GM19463 (cell line): ENCODE measurements around the gene GTPBP6.
"Not testable (repeated sequence)": the region's sequence is repeated elsewhere in the genome, so short reads cannot be mapped to it uniquely, and the experiment has no call there.

ENCODE experiments used
- ATAC-seq: cut with Tn5 transposase; IDR thresholded peaks from one replicate; pipeline ENCODE4 v1.9.1; 2021; ENCODE audit warnings: mild to moderate bottlenecking, moderate library complexity; ENCODE audit not compliant: unreplicated experiment

GTPBP6 gene

DNA sequence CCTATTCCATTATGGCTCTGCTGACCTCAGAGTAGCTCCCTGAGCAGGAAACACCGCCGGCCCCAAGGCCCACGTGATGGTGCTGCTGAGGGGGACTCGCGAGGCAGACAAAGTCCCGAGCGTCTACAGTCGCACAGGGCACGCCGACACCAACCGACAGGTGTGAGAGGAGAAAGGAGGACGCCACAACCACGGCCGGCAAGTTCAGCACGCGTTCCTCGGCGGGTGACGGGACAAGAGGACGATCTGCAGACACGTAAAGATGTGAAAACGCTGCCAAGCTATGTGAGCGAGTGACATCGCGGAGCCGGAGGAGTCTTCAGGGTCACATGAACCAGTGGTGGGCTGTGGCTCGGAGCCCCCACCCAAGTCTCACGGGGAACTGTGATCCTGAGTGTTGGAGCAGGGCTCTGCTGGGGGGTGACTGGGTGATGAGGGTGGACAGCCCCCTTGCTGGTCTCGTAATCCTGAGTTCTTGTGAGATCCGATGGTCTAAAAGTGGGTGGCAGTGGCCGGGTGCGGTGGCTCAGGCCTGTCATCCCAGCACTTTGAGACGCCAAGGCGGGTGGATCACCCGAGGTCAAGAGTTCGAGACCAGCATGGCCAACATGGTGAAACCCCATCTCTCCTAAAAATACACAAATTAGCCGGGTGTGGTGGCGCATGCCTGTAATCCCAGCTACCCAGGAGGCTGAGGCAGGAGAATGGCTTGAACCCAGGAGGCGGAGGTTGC, 34.2 kb upstream of the GTPBP6 start:
- no peak for ATAC-seq

DNA sequence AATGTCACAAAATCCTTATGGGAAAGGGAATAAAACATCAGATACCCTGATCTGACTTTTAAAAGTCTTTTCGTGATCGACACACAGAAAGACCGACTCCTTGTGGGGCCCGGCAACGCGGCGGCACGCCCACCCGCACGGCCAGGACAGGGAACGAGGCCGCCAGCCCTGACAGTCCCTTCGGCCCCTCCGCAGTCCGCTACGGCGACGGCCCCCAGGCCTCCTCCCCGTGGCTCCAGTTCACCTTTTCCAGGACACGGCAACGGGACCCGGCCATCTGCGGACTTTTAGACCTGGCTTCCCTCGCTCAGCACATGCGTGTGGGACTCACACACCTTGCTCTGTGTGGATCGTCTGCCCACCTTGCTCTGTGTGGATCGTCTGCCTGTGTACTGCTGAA, 33.6 kb upstream of the GTPBP6 start:
- no peak for ATAC-seq

DNA sequence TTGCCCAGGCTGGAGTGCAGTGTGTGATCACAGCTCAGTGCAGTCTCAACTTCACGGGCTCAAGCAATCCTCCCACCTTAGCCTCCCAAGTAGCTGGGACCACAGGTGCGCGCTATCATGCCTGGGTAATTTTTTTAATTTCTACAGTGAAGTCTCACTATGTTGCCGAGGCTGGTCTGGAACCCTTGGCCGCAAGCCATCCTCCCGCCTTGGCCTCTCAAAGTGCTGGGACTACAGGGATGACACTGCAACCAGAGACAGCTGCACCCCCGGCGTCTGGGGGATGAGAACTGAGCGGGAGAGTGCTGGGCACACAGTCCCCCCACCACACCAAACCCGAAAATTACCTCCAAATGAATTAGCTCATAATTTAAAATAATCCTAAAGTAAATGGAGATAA, 33.1 kb upstream of the GTPBP6 start:
- ATAC-seq = no peak

DNA sequence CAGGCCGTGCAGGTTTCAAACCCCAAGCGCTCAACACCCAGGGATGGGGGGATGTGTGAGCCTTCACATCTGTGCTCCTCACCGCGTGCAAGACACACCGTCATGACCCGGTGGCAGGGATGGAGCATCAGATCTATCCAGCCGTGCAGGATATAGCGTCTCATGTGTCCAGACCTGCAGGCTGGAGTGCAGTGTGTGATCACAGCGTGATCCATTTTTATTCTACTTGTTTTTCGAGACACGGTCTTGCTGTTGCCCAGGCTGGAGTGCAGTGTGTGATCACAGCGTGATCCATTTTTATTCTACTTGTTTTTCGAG, 32.7 kb upstream of the GTPBP6 start:
- ATAC-seq = not testable (repeated sequence)

DNA sequence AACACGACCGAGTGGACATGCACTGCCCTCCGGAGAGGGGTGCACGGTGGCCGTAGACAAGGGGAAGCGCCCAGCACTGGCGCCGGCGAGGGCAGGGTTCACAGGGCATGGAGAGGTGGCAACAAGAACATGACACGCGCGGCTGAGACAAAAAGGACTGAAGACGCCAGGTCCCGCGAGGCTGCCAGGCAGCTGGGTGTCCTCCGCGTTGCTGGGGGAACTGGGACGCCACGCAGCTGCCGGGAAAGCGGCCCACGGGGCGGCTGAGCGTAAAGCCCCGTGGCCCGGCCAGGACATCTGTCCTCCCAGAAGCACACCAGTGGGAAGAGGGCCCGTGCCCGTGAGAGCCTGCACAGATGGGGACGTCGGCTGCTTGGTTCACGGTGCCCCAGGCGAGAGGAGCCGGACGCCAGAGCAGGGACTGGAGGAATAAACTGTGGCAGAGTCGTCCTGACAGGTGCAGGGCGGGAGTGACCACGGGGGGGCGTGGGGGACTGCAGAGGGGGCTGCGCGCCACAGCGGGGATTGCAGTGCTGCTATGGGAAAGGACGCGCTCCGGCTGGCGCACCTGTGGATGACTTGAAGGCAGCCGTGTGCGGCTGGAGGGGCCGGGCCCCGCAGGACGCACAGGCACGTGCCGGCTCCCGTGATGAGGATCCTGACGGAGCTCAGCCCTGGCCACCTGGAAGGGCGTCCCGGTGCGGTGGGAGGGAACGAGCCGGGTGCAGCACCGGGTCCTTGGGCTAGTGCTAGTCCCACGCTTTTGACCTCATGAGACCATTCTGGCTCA, 32.1 kb upstream of the GTPBP6 start:
- no peak for ATAC-seq

DNA sequence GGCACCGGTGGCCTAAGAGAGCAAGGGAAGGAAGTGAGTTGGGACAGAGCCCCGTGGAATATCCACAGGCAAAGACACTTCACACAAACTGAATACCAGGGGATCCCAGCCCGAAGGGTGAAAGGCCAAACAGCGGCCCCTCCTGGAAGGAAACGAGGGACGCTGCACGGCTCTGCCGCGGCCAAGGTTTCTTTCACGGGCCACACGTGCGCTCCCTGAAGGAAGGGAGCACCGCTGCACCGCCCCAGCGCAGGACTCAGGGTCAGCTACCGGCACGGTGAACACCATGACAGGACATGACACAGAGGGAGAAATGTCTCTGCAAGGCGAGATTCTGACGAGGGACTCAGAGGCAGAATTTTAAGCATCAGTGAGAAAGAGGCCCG, 31.5 kb upstream of the GTPBP6 start:
- ATAC-seq = no peak

DNA sequence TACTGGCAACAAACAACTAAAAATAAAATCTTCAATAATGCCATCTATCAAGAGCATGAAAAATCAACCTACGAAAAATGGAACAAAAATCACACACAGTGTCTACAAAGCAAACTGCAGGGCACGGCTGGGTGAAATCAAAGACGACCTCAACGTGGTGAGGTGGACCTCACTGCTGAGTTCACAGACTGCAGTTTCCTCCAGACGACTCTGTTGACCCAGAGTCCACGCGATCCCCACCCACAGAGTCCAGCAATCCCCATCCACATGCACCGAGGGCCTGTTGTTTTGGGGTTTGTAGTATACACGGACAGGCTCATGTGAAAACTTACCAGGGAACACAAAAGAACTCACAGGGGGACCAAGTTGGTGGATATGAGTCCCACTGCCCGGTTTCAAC, 31.1 kb upstream of the GTPBP6 start:
- no peak for ATAC-seq

DNA sequence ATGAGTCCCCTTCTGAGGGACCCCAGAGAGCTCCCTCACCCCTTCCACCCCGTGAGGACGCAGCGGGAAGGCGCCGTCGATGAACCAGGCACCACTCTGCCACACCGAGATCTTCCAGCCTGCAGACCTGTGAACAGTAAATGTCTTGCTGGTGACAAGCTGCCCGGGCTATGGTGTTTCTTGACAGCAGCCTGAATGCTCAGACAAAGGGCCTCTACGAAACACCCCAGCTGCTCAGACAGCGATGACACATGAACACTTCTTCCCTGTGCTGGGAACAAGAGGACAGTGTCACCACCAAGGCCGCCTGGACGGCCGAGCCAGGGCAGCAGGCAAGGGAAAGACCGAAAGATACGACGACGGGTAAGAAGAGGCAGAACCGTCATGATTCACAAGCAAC, 30.6 kb upstream of the GTPBP6 start:
- ATAC-seq = no peak

DNA sequence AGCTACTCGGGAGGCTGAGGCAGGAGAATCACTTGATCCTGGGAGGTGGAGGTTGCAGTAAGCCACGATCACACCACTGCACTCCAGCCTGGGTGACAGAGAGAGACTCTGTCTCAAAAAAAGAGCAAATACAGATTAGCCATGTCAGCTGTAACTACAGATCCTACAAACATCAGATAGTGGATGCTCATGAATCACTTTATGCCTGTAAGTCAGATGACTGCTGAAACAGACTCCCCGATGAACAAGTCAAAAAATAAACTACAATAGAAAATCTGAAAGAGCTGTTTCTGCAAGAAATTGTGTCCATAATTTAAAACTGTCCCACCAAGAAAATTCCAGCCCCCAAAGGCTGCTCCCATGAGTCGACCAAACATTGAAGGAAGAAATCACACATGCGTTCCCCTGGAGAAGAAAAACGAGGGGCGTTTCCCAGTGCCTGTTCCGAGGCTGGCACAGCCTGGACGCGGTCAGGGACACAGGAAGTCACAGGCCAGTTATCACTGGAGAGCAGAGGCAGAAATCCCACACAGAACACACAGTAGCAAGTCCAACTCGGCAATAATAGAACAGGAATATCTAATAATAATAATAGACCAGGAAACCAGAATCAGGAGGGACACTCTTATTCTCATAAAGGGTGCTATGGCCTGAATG, 30.0 kb upstream of the GTPBP6 start:
- no peak for ATAC-seq

DNA sequence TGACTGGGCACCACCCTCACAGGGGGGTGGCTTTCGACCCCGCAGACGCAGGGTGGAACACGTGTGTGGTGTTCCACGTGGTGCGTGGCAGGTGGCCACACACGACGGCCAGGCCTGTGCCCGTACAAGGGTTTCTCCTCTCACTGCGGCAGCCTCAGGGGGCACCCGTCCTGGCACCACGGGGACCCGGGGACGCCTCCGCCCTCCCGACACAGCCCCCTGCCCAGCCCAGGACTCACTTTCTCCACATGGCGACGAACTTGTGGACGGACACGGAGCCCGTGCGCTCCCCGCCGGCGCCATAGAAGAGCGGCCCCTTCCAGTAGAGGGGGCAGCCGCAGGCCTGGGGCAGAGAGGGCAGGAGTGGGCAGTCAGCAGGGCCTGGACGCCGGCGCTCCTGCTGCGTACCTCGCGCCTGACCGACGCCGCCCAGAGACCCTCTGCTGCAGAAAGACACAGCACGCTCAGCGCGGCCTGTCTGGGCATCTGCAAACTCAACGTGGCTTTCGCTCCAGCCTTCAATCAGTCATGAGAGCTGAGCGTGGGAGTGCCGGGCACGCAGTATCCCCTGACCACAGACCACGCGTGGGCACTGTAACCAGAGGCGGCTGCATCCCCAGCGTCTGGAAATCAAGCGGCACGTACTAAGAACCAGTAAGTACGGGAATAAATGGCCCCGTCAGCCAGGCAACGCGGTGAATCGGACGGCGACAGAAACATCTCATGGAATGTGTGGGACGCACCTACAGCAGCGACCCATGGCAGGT, 28.9 kb upstream of the GTPBP6 start:
- ATAC-seq = no peak

DNA sequence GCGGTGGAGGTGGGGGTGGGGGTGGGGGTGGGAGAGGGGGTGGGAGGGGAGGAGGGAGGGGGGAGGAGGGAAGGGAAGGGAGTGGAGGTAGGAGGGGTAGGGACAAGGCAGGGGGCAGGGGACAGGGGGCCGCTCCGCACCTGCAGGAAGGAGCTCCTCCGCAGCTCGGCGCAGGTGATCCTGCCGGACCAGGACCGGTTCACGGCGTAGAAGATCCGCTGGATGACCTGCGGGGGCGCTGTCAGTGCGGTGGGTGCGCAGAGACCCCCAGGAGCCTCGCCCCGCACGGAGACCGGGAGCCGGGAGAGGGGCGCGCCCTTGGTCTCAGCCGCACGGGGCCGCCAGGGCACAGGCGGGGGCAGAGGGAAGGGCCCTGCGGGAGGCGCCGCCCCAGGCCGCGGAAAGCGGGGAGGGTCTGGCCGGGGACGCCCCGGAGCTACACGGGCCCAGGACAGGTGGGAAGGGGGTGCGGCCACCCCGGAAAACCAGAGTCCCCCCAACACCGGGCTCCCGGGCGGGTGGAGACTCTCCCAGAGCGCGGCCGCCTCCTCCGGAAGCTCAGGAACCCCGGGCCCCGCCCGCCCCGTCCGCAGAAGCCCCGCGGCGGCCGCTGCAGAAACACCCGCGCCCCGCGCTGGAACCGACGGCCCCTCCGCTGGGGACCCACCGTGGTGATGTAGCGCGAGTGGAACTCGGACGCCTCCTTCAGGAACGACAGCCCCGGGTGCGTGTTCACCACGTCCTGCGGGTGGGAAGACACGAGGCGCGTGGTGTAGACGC, 27.6 kb upstream of the GTPBP6 start:
- no peak for ATAC-seq

DNA sequence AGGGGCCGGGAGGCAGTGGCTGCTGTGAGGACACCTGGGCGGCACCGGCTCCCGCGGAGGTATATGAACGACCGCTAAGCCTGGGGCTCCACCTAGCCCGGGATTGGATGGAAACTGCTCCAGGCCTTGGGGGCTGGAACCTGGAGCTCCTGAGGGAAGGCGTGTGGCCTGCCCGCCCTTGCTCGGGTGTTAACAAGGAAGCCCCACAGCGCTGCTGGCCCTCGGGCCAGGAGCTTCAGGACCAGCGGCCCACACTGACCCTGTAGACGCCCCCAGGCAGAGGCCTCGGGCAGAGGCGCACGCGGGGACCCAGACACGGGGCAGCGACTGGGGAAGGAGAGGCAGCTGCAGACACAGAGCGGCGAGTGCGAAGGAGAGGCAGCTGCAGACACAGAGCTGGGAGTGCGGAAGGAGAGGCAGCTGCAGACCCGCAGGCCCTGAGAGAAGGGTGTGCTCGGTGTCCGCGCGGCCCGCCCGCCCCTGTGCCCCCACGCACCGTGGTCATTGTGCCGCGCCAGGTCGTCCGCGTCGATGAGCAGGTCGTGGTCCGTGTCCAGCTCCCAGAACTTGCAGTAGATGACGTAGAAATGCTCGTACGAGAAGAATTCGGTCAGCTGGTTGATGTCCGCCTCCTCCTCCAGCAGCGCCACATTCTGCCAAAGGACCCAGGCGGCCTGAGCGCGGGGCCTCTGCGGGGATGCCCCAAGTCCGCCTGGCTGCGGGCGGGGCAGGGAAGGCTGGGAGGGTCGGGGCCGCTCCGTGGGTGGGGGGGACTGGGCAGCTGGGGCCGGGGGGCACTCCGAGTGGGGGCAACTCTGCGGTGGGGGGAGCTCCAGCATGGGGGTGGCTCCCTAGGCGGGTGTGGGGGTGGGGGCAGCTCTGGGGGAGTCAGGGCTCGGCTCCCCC, 26.7 kb upstream of the GTPBP6 start:
- no peak for ATAC-seq

DNA sequence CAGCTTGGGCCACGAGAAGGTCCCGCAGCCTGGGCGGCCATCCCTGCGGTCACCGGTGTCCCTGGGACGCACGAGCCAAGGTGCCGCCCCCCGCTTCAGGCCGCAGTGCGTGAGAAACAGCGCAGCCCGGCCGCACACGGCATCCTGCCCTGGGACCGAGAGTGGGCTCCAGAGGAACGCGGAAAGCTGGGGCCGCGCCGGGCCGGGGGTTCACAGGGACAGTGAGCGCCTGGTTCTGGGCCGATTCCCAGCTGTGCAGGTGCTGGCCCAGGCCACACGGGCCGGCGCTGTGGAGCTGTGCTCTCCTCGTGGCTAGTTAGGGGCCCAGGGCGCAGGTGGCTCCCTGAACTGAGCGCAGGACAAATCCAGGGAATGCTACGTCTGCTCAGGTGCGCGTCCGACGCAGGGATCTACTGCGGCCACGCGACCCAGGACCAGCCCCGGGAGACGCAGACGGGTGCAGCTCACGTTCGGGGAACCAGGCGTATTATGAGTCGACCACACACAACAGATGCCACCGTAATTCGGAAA, 25.8 kb upstream of the GTPBP6 start:
- no peak for ATAC-seq

DNA sequence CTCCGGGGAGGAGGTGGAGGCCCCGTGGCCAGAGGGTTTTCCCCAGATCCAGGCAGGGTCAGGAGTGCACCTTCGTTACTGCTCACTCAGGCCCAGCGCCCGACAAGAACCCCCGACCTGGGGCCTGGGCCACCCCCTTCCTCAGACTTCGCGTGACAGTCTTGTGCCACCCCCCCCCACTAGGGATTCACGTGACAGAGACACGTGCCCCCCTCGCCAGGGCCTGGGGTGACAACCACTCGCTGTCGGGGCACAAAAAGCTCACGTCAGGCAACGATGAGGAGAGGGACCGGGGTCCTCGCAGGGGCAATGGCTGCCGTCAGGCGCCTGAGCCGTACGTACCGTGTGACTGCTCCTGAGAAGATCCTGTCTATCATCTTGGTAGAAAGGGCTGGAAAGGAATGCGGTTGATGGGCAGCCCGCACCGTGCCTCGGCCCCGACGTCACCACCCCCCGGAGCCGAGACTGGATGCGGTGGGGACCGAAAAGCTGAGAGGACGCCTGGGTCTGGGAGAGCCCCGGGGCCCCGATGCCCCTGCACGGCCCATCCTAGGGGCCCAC, 23.0 kb upstream of the GTPBP6 start:
- no peak for ATAC-seq

DNA sequence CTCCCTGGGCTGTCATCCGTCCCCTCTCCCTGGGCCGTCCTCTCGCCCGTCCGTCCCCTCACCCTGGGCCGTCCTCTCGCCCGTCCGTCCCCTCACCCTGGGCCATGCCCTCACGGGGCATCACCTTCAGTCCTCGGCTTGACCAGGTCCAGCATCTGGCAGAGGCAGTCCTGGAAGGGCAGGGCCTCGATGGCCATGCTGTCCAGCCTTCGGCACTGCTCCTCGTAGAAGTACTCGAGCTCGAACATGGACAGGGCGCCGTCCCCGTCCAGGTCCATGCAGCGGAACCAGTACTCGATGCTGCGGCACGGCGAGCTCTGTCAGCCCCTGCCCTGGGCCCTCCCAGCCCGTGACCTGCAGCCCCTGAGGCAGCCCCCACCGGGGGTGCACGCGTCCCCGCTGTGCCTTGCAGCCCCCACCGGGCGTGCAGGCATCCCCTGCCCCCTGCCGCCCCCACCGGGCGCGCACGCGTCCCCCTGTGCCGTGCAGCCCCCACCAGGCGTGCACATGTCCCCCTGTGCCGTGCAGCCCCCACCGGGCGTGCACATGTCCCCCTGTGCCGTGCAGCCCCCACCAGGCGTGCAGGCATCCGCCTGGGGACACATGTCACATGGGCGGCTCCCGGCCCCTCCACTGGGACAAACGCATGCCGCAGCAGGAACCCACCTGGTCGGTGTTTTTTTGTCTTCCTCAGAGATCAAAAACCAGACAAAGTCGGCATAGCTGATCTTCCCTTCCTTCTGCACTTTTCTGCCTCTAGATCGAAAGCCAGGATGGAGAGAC, 22.2 kb upstream of the GTPBP6 start:
- ATAC-seq = no peak

DNA sequence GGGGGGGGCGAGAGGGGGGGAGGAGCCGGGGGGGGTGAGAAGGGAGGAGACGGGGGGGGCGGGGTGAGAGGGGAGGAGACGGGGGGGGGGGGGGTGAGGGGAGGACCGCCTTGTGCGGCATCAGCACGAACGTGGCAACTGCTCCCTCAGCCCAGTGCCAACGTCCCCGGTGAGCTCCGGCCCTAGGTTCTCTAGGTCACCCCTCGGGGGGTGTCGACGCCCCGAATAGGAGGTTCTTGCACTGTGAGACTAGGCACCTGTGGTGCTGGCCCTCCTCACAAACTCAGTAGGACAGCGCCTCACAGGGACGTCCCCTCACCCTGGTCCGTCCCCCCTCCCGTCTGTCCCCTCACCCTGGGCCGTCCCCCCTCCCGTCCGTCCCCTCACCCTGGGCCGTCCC, 21.5 kb upstream of the GTPBP6 start:
- ATAC-seq = no peak

DNA sequence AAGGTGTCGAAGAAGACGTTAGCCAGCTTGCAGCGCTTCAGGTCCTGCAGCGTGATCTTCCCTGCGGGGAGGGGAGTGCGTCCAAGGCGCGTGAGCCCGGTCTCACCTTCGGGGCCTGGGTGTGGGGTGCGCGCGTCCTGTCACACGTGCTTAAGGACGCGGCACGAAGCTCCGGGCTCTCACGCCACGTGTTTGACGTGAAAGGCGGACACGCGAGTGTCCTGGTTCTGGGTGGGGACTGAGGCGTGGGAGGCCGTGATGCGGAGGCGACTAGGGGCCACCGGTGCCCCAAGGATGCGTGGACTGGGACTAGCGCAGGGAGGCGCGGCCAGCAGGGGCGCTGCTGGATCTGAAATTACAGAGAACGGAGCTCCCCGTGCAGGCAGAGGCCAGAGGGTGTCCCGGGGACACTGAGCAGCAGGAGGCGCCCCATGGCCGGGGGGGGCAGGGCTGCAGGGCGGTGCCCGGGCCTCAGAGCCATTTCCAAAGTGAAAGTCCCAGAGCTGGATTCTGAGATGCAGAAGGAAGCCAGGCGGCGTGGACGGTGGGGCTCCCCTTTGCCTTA, 20.3 kb upstream of the GTPBP6 start:
- no peak for ATAC-seq

DNA sequence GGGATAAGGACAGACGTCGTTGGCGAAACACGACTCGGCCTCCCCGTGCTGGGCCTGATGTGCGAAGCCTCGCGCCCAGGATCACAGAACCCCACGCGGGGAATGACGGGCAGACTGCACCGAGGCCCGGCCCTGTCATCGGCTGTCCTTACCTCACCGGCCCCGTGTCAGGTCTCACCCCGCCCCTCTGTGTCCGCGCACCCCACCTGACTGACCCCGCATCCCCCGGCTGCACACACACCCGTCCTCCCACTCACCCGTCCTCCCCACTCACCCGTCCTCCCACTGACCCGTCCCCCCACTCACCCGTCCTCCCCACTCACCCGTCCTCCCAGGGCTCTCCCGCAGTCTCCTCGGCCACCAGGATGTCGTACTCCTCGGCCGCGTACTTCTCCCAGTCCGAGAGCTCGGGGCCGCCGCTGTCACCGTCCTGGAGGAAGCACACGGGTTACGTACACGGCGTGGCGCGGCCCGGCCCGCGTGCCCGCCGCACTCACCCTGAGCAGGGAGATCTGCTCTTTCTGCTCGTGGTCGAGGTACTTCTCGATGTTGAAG, 19.8 kb upstream of the GTPBP6 start:
- no peak for ATAC-seq
